ENCODE measurements around the gene AEBP1. TPM values are rescaled to one million over a fixed set of nuclear protein-coding genes. Genes with fewer than 3 reads are reported as not detected.

Gene AEBP1
- total RNA-seq, 1 donor from 2014 or later, result 65.0 TPM

- H3K9me3 ChIP-seq (ENCODE audit: insufficient read depth, low read depth, low read length), result no peaks in the 10 kb centered on the region
- H3K4me1 Mint-ChIP-seq (ENCODE audit: low read depth, unreplicated experiment), result no peaks in the 10 kb centered on the region
- H3K36me3 ChIP-seq (ENCODE audit: insufficient read depth, low read length), result no peaks in the 10 kb centered on the region
- H4K20me1 ChIP-seq (ENCODE audit: insufficient read depth, low read length), result no peaks in the 10 kb centered on the region
- H3K4me2 ChIP-seq (ENCODE audit: low read length), result no peak overlapping the region
- no peak overlapping the region for H3K4me3 Mint-ChIP-seq (ENCODE audit: unreplicated experiment)
- H3K9me3 Mint-ChIP-seq (ENCODE audit: unreplicated experiment), result peaks cover 2% of the 10 kb centered on the region
- no peak for DNase-seq (ENCODE audit: low read depth)
- H3K79me2 ChIP-seq (ENCODE audit: insufficient read depth, low read length), result no peaks in the 10 kb centered on the region
- peaks cover 2% of the 10 kb centered on the region for H3K27me3 ChIP-seq (ENCODE audit: insufficient read depth, low read length)
- H3K27ac Mint-ChIP-seq (ENCODE audit: unreplicated experiment), result no peak overlapping the region
- no peak overlapping the region for H3K9ac ChIP-seq (ENCODE audit: low read length)
- TF ChIP-seq EZH2 (IDR thresholded peaks at IDR 0.05; ENCODE audit: insufficient read depth, low read length) (no peak), CTCF (IDR thresholded peaks at IDR 0.05; ENCODE audit: insufficient read depth, low read depth, low read length) (no peak)
- H3K4me1 ChIP-seq (ENCODE audit: insufficient read depth, low read length), result no peaks in the 10 kb centered on the region
- no peak for FAIRE-seq
- no peak overlapping the region for H2AFZ ChIP-seq (ENCODE audit: low read depth, low read length)
- no peaks in the 10 kb centered on the region for H3K36me3 Mint-ChIP-seq (ENCODE audit: low read depth, unreplicated experiment)
- no peak overlapping the region for H3K4me3 ChIP-seq (ENCODE audit: insufficient read depth, low read depth, low read length)
- H3K27me3 Mint-ChIP-seq (ENCODE audit: low read depth, unreplicated experiment), result peaks cover 56% of the 10 kb centered on the region
- H3K27ac ChIP-seq (ENCODE audit: low read depth, low read length), result no peak overlapping the region
Observed at GRCh38 chr7:44150966-44151941, 47.1 kb downstream of the AEBP1 start.

DNA sequence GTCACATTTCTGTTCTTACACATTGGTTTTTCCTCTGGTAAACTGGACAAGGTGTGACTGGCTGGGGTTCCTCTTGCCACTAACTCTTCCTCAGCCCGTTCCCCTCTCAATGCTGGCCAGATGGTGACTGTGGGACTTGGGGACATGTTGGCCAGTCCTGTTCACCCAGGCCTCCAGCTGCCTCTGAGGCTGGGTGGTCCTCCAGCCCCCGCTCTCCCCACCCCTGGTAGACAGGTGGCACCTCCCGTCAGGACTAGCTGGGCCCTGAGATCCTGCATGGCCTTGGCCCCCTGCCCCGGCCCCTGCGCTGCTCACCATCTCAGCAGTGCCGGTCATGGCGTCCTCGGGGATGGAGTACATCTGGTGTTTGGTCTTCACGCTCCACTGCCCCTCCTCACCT, 47.8 kb downstream of the AEBP1 start:
- peaks cover 2% of the 10 kb centered on the region for H3K27me3 ChIP-seq (ENCODE audit: insufficient read depth, low read length)
- TF ChIP-seq EZH2 (IDR thresholded peaks at IDR 0.05; ENCODE audit: insufficient read depth, low read length), result no peak
- TF ChIP-seq CTCF (IDR thresholded peaks at IDR 0.05; ENCODE audit: insufficient read depth, low read depth, low read length), result no peak
- DNase-seq (ENCODE audit: low read depth), result no peak
- no peak overlapping the region for H3K27ac ChIP-seq (ENCODE audit: low read depth, low read length)
- H3K9me3 Mint-ChIP-seq (ENCODE audit: unreplicated experiment), result peaks cover 2% of the 10 kb centered on the region
- H3K4me1 ChIP-seq (ENCODE audit: insufficient read depth, low read length), result no peaks in the 10 kb centered on the region
- H3K9ac ChIP-seq (ENCODE audit: low read length), result no peak overlapping the region
- no peak for FAIRE-seq
- no peak overlapping the region for H3K4me3 Mint-ChIP-seq (ENCODE audit: unreplicated experiment)
- no peaks in the 10 kb centered on the region for H3K36me3 Mint-ChIP-seq (ENCODE audit: low read depth, unreplicated experiment)
- peaks cover 54% of the 10 kb centered on the region for H3K27me3 Mint-ChIP-seq (ENCODE audit: low read depth, unreplicated experiment)
- no peaks in the 10 kb centered on the region for H3K79me2 ChIP-seq (ENCODE audit: insufficient read depth, low read length)
- no peak overlapping the region for H3K4me3 ChIP-seq (ENCODE audit: insufficient read depth, low read depth, low read length)
- H2AFZ ChIP-seq (ENCODE audit: low read depth, low read length), result no peak overlapping the region
- no peaks in the 10 kb centered on the region for H3K9me3 ChIP-seq (ENCODE audit: insufficient read depth, low read depth, low read length)
- no peaks in the 10 kb centered on the region for H3K36me3 ChIP-seq (ENCODE audit: insufficient read depth, low read length)
- H3K4me2 ChIP-seq (ENCODE audit: low read length), result no peak overlapping the region
- no peaks in the 10 kb centered on the region for H3K4me1 Mint-ChIP-seq (ENCODE audit: low read depth, unreplicated experiment)
- no peak overlapping the region for H3K27ac Mint-ChIP-seq (ENCODE audit: unreplicated experiment)
- no peaks in the 10 kb centered on the region for H4K20me1 ChIP-seq (ENCODE audit: insufficient read depth, low read length)

Measured in astrocyte (in vitro differentiated cells and primary cell).